ENCODE measurements around the gene ABL1. TPM values are rescaled to one million over a fixed set of nuclear protein-coding genes. Genes with fewer than 3 reads are reported as not detected.

The ABL1 gene
- polyA plus RNA-seq, 1 of the 3 experiments (the other 2 are of a cell fraction) = 24.6 TPM

DNA sequence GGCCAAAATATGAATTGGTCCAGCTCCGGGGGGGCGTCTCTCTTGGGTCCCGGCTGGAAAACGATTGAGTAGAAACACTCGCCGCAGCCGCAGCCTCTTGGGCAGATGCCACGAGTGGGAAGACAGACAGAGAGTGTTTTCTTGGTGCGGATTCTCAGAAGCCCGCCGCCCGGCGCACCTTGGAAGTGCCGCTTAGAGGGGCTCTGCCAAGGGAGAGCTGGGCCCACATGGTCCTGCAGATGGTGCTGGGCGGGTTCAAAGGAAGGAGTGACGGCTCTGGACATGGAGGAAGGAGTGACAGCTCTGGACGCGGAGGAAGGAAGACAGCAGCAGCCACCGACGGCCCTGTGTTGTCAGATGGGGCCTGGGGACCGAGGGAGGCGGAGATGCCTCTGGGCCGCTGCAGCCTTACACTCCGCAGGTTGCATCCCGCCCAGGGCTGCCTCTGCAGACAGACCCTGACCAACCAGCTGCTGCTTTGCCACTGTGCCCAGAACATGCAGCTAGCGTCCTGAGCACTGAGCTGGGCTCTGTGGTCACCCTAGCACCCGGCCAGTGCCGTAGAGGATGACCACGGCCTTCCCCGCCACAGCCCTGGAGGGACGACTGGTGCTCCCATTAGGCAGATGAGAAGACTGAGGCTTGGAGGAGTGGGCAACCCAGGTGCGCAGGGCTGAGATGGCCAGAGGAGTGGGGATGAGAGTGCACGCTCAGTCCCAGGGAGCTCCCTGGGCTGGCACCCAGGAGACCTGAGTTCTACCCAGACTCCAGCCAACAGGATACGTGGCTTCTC is 82.3 kb downstream of the ABL1 start:
- no peak for TF ChIP-seq FOXJ3 (CRISPR knock-in tag; IDR thresholded peaks at IDR 0.05)
- TF ChIP-seq NRF1 (IDR thresholded peaks at IDR 0.05; ENCODE audit: low read depth, low read length) = no peak
- TF ChIP-seq SIN3A (IDR thresholded peaks at IDR 0.05; ENCODE audit: borderline replicate concordance, low read depth, low read length) = no peak
- TF ChIP-seq EP300 (IDR thresholded peaks at IDR 0.05; ENCODE audit: borderline replicate concordance in 1 of 2, low read depth in 1 of 2, low read length in 1 of 2) = no peak
- TF ChIP-seq RCOR1 (IDR thresholded peaks at IDR 0.05; ENCODE audit: low read length) = no peak
- no peak for DNase-seq
- Histone ChIP-seq H3F3A (replicated peaks; ENCODE audit: insufficient read depth) (no peaks in the 10 kb centered on the region), H3K79me2 (ENCODE audit: insufficient read depth) (no peaks in the 10 kb centered on the region), H3K9me3 (no peaks in the 10 kb centered on the region), H3K27me3 (ENCODE audit: insufficient read depth) (no peaks in the 10 kb centered on the region), H3K27ac (ENCODE audit: low read depth in 2 of 2, low read length in 1 of 2) (no peak overlapping the region), H4K20me1 (ENCODE audit: insufficient read depth) (no peaks in the 10 kb centered on the region), H3K9me2 (no peaks in the 10 kb centered on the region), H3K9ac (no peak overlapping the region), H3K4me2 (no peak overlapping the region), H3K4me1 (ENCODE audit: control insufficient read depth in 1 of 2, insufficient read depth in 2 of 2, low read depth in 1 of 2, low read length in 1 of 2) (no peaks in the 10 kb centered on the region), H2AFZ (ENCODE audit: low read depth) (no peak overlapping the region), H3K36me3 (replicated peaks in 1 of 2; ENCODE audit: control insufficient read depth in 1 of 2, insufficient read depth in 2 of 2, low read length in 1 of 2) (no peaks in the 10 kb centered on the region), H3K4me3 (ENCODE audit: low read depth in 2 of 2, low read length in 1 of 2) (no peak overlapping the region)
- ChIA-PET POLR2A (no interaction called here), CTCF (interaction anchor here (1.0 to 2.2 kb wide), 3 partner anchors 10 to 81 kb away, joined by 3 to 9 read pairs (median 9); no protein-coding TSS in a partner anchor)
- 81% methylated on average over 31 of the region's 34 CpGs for WGBS (ENCODE audit: low lambda C conversion rate)

DNA sequence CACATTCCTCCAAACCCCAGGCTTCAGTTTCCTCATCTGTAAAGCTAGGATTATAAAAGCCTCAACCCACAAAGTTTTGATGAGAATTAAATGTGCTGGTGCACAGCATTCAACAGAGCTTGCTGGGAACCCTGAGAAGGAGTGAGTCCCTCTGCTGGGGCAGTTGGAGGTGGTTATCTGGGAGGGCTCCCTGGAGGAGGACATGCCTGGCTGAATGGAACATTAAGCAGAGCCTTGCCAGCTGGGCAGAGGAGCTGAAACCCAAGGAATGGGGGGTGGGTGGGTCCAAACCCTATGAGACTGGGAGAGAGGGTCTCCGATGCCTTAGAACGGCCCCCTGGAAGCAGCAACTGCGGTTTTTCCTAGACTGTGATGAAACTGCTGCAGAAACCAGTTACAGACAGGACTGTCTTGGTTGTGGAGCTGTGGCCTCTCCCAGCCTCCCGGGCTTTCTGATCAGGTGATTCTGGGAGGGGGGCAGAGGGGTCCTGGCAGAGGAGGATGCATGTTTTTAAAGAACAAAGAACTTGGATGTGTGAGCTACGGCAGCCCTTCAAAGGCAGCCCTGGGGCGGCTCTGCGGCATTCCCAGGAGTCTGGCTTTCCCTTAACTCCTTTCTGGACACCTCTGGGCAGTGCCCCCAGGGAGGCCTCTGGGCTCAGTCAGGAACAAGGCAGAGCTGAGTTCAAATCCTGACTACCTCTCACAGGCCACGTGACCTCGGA is 83.2 kb downstream of the ABL1 start:
- POLR2A ChIA-PET = no interaction called here
- Histone ChIP-seq H3K4me3 (ENCODE audit: low read depth in 2 of 2, low read length in 1 of 2) (no peak overlapping the region), H3K36me3 (replicated peaks in 1 of 2; ENCODE audit: control insufficient read depth in 1 of 2, insufficient read depth in 2 of 2, low read length in 1 of 2) (no peaks in the 10 kb centered on the region), H3F3A (replicated peaks; ENCODE audit: insufficient read depth) (no peaks in the 10 kb centered on the region), H3K27me3 (ENCODE audit: insufficient read depth) (no peaks in the 10 kb centered on the region; the same call in 1 of the 2 replicates), H4K20me1 (ENCODE audit: insufficient read depth) (no peaks in the 10 kb centered on the region), H3K79me2 (ENCODE audit: insufficient read depth) (no peaks in the 10 kb centered on the region), H3K4me1 (ENCODE audit: control insufficient read depth in 1 of 2, insufficient read depth in 2 of 2, low read depth in 1 of 2, low read length in 1 of 2) (no peaks in the 10 kb centered on the region), H3K9me2 (no peaks in the 10 kb centered on the region), H3K9ac (no peak overlapping the region), H2AFZ (ENCODE audit: low read depth) (no peak overlapping the region), H3K27ac (ENCODE audit: low read depth in 2 of 2, low read length in 1 of 2) (no peak overlapping the region), H3K9me3 (no peaks in the 10 kb centered on the region), H3K4me2 (no peak overlapping the region)
- TF ChIP-seq TEAD4 (IDR thresholded peaks at IDR 0.05; ENCODE audit: borderline replicate concordance, insufficient read depth) (no peak), YY1 (IDR thresholded peaks at IDR 0.05; ENCODE audit: low read depth) (no peak), NRF1 (IDR thresholded peaks at IDR 0.05; ENCODE audit: low read depth, low read length) (no peak), RCOR1 (IDR thresholded peaks at IDR 0.05; ENCODE audit: low read length) (no peak), POLR2AphosphoS5 (IDR thresholded peaks at IDR 0.05; ENCODE audit: low read depth, low read length) (no peak), FOXM1 (IDR thresholded peaks at IDR 0.05; ENCODE audit: low read depth) (no peak)
- TF ChIP-seq, protein P1, sequence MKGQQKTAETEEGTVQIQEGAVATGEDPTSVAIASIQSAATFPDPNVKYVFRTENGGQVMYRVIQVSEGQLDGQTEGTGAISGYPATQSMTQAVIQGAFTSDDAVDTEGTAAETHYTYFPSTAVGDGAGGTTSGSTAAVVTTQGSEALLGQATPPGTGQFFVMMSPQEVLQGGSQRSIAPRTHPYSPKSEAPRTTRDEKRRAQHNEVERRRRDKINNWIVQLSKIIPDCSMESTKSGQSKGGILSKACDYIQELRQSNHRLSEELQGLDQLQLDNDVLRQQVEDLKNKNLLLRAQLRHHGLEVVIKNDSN (IDR thresholded peaks at IDR 0.05; ENCODE audit: borderline replicate concordance, low read depth) = no peak
- TF ChIP-seq, protein P2, sequence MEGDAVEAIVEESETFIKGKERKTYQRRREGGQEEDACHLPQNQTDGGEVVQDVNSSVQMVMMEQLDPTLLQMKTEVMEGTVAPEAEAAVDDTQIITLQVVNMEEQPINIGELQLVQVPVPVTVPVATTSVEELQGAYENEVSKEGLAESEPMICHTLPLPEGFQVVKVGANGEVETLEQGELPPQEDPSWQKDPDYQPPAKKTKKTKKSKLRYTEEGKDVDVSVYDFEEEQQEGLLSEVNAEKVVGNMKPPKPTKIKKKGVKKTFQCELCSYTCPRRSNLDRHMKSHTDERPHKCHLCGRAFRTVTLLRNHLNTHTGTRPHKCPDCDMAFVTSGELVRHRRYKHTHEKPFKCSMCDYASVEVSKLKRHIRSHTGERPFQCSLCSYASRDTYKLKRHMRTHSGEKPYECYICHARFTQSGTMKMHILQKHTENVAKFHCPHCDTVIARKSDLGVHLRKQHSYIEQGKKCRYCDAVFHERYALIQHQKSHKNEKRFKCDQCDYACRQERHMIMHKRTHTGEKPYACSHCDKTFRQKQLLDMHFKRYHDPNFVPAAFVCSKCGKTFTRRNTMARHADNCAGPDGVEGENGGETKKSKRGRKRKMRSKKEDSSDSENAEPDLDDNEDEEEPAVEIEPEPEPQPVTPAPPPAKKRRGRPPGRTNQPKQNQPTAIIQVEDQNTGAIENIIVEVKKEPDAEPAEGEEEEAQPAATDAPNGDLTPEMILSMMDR (IDR thresholded peaks at IDR 0.05) = no peak
- WGBS (ENCODE audit: low lambda C conversion rate) = 53% methylated on average over 6 of the region's 9 CpGs
- CTCF ChIA-PET = interaction anchor here (0.9 to 2.2 kb wide), 3 partner anchors 9 to 28 kb away, joined by 3 to 9 read pairs (median 3); no protein-coding TSS in a partner anchor
- no peak for DNase-seq

Measured in SK-N-SH (cell line).